Endodermal cell (in vitro differentiated cells): Measurements from ENCODE around the gene CD82. TPM values are rescaled to one million over a fixed set of nuclear protein-coding genes. Genes with fewer than 3 reads are reported as not detected.

Experiments used
- DNase-seq: peaks from one replicate; pipeline ENCODE4 v3.0.0-alpha.2; 2017
- H3K27ac ChIP-seq: 2 replicates; pipeline ENCODE4 v1.5.1; 2013; ENCODE audit warnings: mild to moderate bottlenecking, low read depth, low read length, moderate library complexity
- H3K27me3 ChIP-seq: 2 replicates; pipeline ENCODE4 v1.6.1; 2013; ENCODE audit warnings: mild to moderate bottlenecking, low read length, moderate library complexity; ENCODE audit not compliant: insufficient read depth, control insufficient read depth, poor library complexity, severe bottlenecking
- H3K36me3 ChIP-seq: 2 replicates; pipeline ENCODE4 v1.7.0; 2013; ENCODE audit warnings: mild to moderate bottlenecking, low read length, moderate library complexity; ENCODE audit not compliant: control insufficient read depth, insufficient read depth
- H3K4me1 ChIP-seq: one replicate; pipeline ENCODE4 v1.7.0; 2013; ENCODE audit warnings: low read length; ENCODE audit not compliant: control insufficient read depth, insufficient read depth
- H3K4me3 ChIP-seq: 2 replicates; pipeline ENCODE4 v1.5.1; 2013; ENCODE audit warnings: mild to moderate bottlenecking, low read length, moderate library complexity
- H3K9ac ChIP-seq: 2 replicates; pipeline ENCODE4 v1.6.1; 2013; ENCODE audit warnings: mild to moderate bottlenecking, low read length, moderate library complexity; ENCODE audit not compliant: poor library complexity, severe bottlenecking; ENCODE audit errors: extremely low read depth
- H3K9me3 ChIP-seq: 2 replicates; pipeline ENCODE4 v1.6.1; 2013; ENCODE audit warnings: mild to moderate bottlenecking, low read length, moderate library complexity; ENCODE audit not compliant: control insufficient read depth
- H3K27ac Mint-ChIP-seq: 2 replicates; pipeline ENCODE4 v1.8.0; 2020; ENCODE audit warnings: mixed read lengths
- H3K27me3 Mint-ChIP-seq: 2 replicates; pipeline ENCODE4 v1.8.0; 2021; ENCODE audit warnings: mild to moderate bottlenecking, mixed read lengths; ENCODE audit not compliant: insufficient read depth
- H3K36me3 Mint-ChIP-seq: 2 replicates; pipeline ENCODE4 v1.8.0; 2020; ENCODE audit warnings: low read depth, mixed read lengths
- H3K4me1 Mint-ChIP-seq: 2 replicates; pipeline ENCODE4 v1.8.0; 2020; ENCODE audit warnings: mixed read lengths
- H3K4me3 Mint-ChIP-seq: 2 replicates; pipeline ENCODE4 v1.8.0; 2020; ENCODE audit warnings: mild to moderate bottlenecking, moderate library complexity, mixed read lengths
- H3K9me3 Mint-ChIP-seq: 2 replicates; pipeline ENCODE4 v1.8.0; 2020; ENCODE audit warnings: mild to moderate bottlenecking, mixed read lengths
- CTCF ChIP-seq: fragments of 200-600 bp; sonication (generic); conservative IDR thresholded peaks from 2 replicates; pipeline ENCODE4 v1.5.0; 2021; ENCODE audit warnings: antibody characterized with exemption, mild to moderate bottlenecking
- WGBS, 2 experiments: methylation state at CpG; one replicate each; pipeline versions ENCODE4 v1.1.5 to v1.1.7; 2013; ENCODE audit warnings: missing lambda C conversion rate in 2 of 2, mixed read lengths in 1 of 2; ENCODE audit not compliant: insufficient coverage in 1 of 2, insufficient read length in 1 of 2; 5-methylcytosine and 5-hydroxymethylcytosine counted together
- total RNA-seq, 2 donors: library from RNA; stranded (reverse); fragmentation: NEBNext Ultra II Directional in 1 of 2; extraction: Animal tissue kit (Norgen Biotek cat#: 25700) in 1 of 2; gene quantifications; 2 replicates in 1 of 2; 3 replicates in 1 of 2; pipeline ENCODE4 v1.2.1, GENCODE V29; 2021

Gene CD82
- total RNA-seq, 2 donors from 2014 or later: 1.7 to 3.0 TPM

GRCh38 chr11:44578279-44578678 is 12.8 kb downstream of the CD82 start:
- Histone ChIP-seq H3K27ac (no peak overlapping the region), H3K9ac (no peak overlapping the region), H3K36me3 (no peaks in the 10 kb centered on the region), H3K27me3 (no peaks in the 10 kb centered on the region), H3K9me3 (peaks cover 5% of the 10 kb centered on the region), H3K4me1 (no peaks in the 10 kb centered on the region), H3K4me3 (no peak overlapping the region)
- DNase-seq: no peak
- H3K27me3 Mint-ChIP-seq: peaks cover 7% of the 10 kb centered on the region
- no peaks in the 10 kb centered on the region for H3K4me1 Mint-ChIP-seq
- no peaks in the 10 kb centered on the region for H3K36me3 Mint-ChIP-seq
- no peak overlapping the region for H3K27ac Mint-ChIP-seq
- H3K9me3 Mint-ChIP-seq: peaks cover 5% of the 10 kb centered on the region
- TF ChIP-seq CTCF: no peak
- 77 to 90% methylated on average over 3 to 5 of the region's 5 CpGs for WGBS, 2 experiments
- no peak overlapping the region for H3K4me3 Mint-ChIP-seq

- no peaks in the 10 kb centered on the region for H3K36me3 ChIP-seq
- 78 to 93% methylated on average over 2 to 6 of the region's 6 CpGs for WGBS, 2 experiments
- peaks cover 6% of the 10 kb centered on the region for H3K9me3 ChIP-seq
- TF ChIP-seq CTCF: no peak
- H3K27ac ChIP-seq: no peak overlapping the region
- no peaks in the 10 kb centered on the region for H3K27me3 ChIP-seq
- H3K9ac ChIP-seq: no peak overlapping the region
- peaks cover 6% of the 10 kb centered on the region for H3K27me3 Mint-ChIP-seq
- DNase-seq: no peak
- H3K4me1 Mint-ChIP-seq: peaks cover 4% of the 10 kb centered on the region
- no peak overlapping the region for H3K4me3 Mint-ChIP-seq
- no peaks in the 10 kb centered on the region for H3K4me1 ChIP-seq
- peaks cover 11% of the 10 kb centered on the region for H3K9me3 Mint-ChIP-seq
- H3K27ac Mint-ChIP-seq: no peak overlapping the region
- no peaks in the 10 kb centered on the region for H3K36me3 Mint-ChIP-seq
- no peak overlapping the region for H3K4me3 ChIP-seq
These were observed 13.9 kb downstream of the CD82 start for GRCh38 chr11:44579302-44579761.

GRCh38 chr11:44580701-44581100 is 15.2 kb downstream of the CD82 start:
- no peaks in the 10 kb centered on the region for H3K36me3 ChIP-seq
- 23 to 63% methylated on average over 1 to 2 of the region's 2 CpGs for WGBS, 2 experiments
- no peak overlapping the region for H3K27ac ChIP-seq
- peaks cover 4% of the 10 kb centered on the region for H3K27me3 Mint-ChIP-seq
- TF ChIP-seq CTCF: no peak
- H3K36me3 Mint-ChIP-seq: no peaks in the 10 kb centered on the region
- no peak overlapping the region for H3K27ac Mint-ChIP-seq
- no peak for DNase-seq
- peaks cover 6% of the 10 kb centered on the region for H3K9me3 ChIP-seq
- no peak overlapping the region for H3K4me3 ChIP-seq
- H3K27me3 ChIP-seq: no peaks in the 10 kb centered on the region
- H3K4me1 Mint-ChIP-seq: peaks cover 6% of the 10 kb centered on the region
- peaks cover 11% of the 10 kb centered on the region for H3K9me3 Mint-ChIP-seq
- no peak overlapping the region for H3K4me3 Mint-ChIP-seq
- no peak overlapping the region for H3K9ac ChIP-seq
- no peaks in the 10 kb centered on the region for H3K4me1 ChIP-seq
